ENCODE measurements around the gene ITGAD. TPM values are rescaled to one million over a fixed set of nuclear protein-coding genes. Genes with fewer than 3 reads are reported as not detected.
"Not testable (repeated sequence)": the region's sequence is repeated elsewhere in the genome, so short reads cannot be mapped to it uniquely, and the experiment has no call there.

The ITGAD gene
- total RNA-seq, 1 donor from 2014 or later: not detected

DNA sequence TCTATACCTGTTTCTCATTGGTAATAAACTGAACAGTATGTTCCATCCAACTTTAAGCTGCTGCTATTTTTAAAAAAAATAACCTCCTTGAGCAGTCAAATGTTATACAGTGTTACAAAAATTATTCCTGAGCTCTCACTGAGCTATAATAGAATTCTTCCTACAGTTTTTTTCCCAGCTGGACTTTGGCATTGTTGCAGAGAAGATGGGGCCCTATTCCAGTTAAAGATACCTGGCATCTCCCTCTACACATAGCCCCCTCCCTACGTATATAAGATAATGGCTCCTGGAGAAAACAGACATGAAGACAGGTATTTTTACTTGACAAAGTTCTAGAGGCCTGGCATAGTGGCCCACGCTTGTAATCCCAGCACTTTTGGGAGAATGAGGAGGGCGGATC lies 36.7 kb downstream of the ITGAD start:
- DNase-seq (ENCODE audit: low read depth in 2 of 2): no peak

DNA sequence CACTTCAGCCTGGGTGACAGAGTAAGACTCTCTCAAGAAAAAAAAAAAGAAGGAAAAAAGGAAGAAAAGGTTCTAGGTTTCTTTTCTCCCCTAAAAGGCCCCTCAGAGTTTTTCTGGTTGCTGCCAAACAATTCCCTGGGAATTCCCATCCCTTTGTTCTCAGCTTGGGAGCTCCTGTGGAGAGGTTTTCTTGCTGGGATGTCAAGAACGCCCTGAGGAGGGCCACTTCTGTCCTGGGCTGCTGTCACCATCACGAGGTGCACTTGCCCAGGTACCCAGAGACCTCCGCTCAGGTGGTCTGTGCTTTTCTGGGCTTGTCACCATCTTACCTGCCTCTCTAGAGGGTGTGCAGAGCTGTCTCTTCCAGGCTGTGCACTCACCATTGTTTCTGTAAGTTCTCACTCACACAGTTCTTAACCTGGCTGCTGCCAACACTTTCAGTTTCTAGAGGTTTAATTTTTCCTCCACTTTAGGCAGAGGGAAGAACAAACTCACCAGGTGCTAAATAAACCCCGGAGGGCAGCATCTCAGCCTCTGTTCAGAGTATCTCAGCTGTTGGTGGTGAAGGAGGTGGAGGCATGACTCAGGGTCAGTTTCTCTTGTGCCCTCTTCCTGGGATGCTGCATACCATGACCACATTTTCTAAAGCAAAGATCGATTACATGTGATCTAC lies 37.4 kb downstream of the ITGAD start:
- DNase-seq (ENCODE audit: low read depth in 2 of 2): no peak

GRCh38 chr16:31435341-31436220 lies 42.4 kb downstream of the ITGAD start:
- DNase-seq (ENCODE audit: low read depth in 2 of 2): no peak

DNA sequence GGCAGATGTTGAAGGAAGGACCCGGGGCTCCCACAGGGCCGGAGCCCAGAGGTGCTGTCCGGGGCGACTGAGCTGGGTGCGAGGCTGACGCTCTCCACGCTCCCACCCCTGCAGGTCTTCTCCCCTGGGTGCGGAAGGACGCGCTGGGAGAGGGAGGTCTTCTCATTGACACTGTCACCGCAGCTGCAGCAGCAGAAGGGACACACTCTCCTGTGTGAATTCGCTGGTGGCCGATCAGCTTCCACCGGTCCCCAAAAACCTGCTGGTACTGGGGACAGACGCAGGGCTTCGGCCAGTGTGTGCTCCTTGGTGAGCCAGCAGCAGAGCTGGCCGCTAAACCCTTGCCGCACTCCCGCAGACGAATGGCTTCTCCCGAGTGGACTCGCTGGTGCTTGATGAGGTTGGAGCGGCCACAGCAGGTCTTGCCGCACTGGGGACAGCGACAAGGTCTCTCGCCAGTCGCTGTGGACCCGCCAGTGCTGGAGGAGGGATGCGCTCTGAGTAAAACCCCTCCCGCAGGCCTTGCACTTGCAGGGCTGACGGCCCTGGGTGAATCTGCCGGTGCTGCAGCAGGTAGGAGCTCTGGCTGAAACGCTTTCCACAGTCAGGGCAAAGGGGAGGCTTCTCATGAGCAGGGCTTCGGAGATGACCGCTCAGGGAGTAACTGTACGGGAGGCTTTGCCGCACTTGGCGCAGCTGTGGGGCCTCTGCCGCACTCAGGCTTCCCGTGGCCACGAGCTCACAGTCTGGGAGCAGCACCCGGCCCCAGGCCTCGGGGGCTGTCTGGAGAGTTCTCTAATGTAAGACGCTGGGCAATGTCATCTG lies 43.3 kb downstream of the ITGAD start:
- DNase-seq (ENCODE audit: low read depth in 2 of 2): no peak

GRCh38 chr16:31438414-31438813 lies 45.3 kb downstream of the ITGAD start:
- DNase-seq (ENCODE audit: low read depth in 2 of 2): no peak

GRCh38 chr16:31439023-31439422 lies 45.9 kb downstream of the ITGAD start:
- not testable (repeated sequence) for DNase-seq (ENCODE audit: low read depth in 2 of 2)

- DNase-seq (ENCODE audit: low read depth in 2 of 2): no peak
Measured at GRCh38 chr16:31439519-31439918, 46.4 kb downstream of the ITGAD start.

GRCh38 chr16:31440516-31441184 lies 47.5 kb downstream of the ITGAD start:
- DNase-seq (ENCODE audit: low read depth in 2 of 2): no peak

DNA sequence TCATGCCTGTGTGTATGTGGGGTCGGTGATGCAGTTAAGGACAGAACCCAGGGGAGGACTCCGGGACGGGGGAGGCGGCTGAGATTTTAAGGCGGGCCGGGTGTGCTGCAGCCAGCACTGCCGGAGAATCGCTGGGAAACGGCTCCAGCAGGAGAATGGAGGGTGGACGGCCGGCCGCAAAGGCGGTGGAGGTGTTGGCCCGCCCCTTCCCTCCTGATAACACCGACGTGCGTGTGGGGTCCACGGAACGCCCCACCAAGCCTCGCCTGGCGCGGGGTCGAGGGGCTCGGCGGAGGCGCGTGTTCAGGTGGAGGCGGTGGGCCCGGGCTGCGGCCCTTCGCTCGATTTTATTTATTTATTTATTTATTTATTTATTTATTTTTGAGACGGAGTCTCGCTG lies 48.8 kb downstream of the ITGAD start:
- no peak for DNase-seq (ENCODE audit: low read depth in 2 of 2)

DNA sequence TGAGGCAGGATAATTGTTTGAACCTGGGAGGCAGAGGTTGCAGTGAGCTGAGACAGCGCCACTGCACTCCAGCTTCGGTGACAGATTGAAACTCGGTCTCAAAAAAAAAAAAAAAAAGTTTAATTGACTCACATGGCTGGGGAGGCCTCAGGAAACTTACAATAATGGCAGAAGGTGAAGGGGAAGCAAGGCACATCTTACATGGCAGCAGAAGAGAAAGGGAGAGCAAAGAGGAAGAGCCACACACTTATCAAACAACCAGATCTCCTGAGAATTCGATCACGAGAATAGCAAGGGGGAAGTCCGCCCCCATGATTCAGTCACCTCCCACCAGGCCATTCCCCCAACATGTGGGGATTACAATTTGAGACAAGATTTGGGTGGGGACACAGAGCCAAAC lies 52.8 kb downstream of the ITGAD start:
- DNase-seq (ENCODE audit: low read depth in 2 of 2): not testable (repeated sequence)

GRCh38 chr16:31451201-31451600 lies 58.1 kb downstream of the ITGAD start:
- no peak for DNase-seq (ENCODE audit: low read depth in 2 of 2)

GRCh38 chr16:31451681-31452351 lies 58.7 kb downstream of the ITGAD start:
- peak in 1 of 2 donors; percentile 65 for DNase-seq (ENCODE audit: low read depth in 2 of 2)

DNA sequence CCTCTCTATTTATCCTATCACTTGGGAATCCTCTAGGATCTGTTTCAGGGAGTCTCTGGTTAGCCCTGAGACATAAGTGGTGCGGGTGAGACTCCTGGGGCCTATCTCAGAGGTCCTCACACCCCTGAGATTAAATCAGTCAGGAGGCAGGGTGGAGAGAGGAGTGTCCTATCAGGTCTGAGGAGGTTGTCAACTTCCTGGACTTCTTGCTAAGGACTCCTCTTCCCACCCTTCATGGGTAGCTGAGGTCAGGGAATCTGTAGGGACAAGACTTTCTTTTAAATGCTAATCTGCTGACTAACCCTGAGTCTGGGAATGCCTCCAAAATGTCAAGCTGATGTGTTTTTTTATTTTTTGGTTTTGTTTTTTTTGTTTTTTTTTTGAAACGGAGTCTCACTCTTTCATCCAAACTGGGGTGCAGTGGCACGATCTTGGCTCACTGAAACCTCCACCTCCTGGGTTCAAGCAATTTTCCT lies 59.5 kb downstream of the ITGAD start:
- peak in 1 of 2 donors; percentile 34 for DNase-seq (ENCODE audit: low read depth in 2 of 2)

GRCh38 chr16:31453255-31454204 lies 60.4 kb downstream of the ITGAD start:
- no peak for DNase-seq (ENCODE audit: low read depth in 2 of 2)

GRCh38 chr16:31455601-31456314 lies 62.6 kb downstream of the ITGAD start:
- DNase-seq (ENCODE audit: low read depth in 2 of 2): peak in 1 of 2 donors; percentile 36

GRCh38 chr16:31456988-31457360 lies 63.8 kb downstream of the ITGAD start:
- DNase-seq (ENCODE audit: low read depth in 2 of 2): no peak

- DNase-seq (ENCODE audit: low read depth in 2 of 2): peak in 1 of 2 donors; percentile 62
Measured at GRCh38 chr16:31458073-31458843, 65.1 kb downstream of the ITGAD start.
